ENCODE measurements around the gene PHF21A.
"Not testable (repeated sequence)": the region's sequence is repeated elsewhere in the genome, so short reads cannot be mapped to it uniquely, and the experiment has no call there.

PHF21A gene

DNA sequence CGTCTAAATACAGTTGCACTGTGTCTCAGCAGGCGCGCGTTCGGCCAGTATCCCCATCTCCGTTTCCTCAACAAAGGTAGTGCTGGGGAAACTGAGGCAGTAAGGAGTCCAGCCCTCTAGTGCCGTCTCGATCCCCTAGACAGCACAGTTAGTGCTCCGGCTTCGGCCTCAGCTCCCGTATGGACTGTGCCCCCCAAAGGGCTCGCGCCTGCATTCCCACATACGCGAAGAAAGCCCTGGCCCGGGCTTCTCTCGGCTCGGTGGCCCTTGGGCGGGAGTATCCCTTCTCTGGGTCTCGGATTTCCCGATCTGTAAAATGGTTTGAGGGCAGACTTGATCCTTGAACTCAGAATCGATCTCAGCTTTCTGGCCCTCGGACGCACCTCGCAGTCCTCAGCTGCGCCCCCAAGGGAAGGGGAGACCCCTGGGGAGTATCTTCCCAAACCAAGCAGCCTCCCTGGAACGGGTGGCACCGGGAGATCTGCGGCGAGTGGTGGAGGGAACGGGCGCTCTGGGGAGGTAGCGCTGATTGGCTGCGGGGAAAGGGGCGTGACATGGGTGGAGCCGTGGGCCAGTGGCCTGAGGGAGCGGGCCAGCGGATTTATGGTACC lies 202.8 kb downstream of the PHF21A start:
- DNase-seq, result peak; percentile 42

DNA sequence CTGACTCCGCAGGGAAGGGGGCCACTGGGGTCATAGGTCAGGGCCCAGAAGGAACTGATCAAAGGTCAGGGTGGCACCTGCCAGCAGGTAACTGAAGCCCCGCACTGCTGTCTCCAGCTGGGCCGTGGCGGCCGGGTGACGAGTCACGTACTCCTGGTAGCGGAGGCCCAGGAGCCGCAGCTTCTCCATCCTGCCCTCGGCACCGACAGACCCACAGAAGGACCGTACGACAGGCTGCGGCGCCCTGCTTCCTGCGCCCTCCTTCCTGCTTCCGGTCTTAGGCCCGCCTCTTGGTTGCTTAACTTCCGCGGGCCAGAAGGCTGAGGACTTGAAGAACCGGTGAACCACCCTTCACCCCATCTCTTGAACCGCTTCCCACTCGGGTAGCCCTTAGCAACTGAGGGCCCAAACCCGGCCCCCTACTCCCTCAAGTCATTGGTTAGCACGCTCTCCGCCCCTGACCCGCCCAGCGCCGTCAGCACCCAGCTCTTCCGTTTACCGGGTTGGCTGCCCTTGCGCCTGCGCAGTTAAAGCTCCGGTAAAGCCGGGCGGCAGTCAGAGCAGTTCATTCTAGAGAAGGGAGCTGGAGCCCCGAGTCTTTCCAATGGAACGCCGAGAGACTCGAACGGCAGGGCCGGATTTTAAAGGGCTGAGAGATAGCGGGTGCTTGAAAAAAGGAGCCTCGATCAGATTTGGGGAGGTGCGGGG lies 203.5 kb downstream of the PHF21A start, which contains the start of gene PEX16:
PEX16 (minus strand) TSS at position 255 of the 708 bp plus-strand sequence; CDS start at position 189, 66 bp downstream.
- DNase-seq, result peak; percentile 93

DNA sequence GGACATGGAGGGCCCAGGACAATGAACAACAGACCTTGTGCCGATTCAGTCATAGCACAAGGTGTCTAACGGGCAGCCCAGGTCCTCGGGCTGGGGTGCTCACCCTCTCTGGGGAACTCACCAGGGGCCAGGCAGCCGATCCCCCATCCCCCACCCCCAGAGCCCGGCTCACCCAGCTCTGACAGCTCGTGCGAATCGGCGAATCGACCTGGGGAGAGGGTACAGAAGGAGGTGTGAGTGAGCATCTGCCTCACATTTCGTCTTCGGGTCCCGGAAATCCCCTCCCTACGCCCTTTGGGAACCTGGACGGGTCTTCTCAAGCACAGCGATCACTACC lies 204.0 kb downstream of the PHF21A start:
- no peak for DNase-seq

DNA sequence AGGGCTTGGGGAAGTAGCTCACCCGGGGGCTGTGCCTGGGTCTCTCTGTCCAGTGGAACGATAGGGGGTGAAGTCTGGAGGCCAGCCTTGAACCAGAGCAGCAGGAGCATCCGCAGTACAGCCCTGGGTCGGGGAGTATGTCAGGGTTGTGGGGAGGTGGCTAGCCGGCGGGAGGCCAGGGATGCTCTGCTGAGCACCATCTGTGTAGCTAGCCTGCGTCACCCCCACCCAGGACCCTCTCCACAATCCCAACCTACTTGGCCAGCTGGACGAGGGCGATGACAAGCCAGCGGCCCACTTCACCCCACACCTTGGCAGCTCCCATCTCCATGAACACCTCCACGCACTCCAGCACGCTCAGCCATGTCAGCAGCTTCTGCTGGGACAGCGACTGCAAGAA lies 205.8 kb downstream of the PHF21A start:
- DNase-seq, result no peak

DNA sequence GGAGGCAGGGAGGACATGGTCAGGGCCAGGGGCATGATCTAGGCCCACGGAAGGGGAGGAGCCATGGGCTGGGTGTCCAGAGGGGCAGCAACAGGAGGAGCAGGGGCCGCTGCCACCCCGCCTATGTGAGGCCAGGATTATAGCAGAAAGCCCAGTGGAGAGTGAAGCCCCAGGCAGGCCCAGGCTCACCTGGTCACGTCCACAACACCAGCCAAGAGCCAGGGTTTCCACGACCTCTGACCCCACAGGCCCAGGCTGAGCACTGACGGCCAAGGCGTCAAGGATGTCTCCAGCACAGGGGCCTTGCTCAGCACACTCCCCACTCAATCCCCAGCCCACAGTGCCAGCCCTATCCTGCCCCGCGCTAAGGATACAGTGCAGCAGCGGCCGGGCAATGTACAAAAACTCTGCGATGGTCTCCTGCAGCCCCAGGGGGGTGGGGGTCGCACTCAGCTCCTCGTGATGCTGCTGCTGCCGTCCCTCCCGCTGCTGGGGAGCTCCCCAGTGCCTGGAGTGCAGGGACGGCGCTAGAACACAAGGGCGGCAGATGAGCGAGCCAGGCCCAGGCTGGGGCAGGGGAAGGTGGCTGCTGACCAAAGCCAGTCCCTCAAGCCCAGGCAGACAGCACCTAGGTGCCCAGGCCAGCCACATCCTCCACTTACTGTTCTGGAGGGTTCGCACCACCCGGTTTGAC lies 207.2 kb downstream of the PHF21A start:
- no peak for DNase-seq

DNA sequence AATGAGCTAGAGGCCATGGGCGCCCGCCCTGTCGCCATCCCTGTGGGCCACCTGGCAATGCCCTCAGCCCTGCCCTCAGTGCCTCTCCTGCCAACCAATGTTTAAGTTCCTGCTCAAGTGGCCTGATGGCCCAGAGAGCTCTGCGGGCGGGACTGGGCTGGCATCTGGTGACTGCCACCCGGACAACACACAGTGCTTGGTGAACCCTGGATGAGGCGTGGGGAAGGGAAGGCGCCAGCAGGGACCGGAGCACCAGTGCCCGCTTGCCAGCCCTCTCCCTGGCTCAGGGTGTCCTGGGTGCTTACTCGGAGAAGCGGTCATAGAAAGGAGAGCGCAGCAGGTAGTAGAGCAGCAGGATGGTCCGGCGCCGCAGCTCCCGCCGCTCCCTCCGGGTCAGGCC lies 207.7 kb downstream of the PHF21A start:
- no peak for DNase-seq

DNA sequence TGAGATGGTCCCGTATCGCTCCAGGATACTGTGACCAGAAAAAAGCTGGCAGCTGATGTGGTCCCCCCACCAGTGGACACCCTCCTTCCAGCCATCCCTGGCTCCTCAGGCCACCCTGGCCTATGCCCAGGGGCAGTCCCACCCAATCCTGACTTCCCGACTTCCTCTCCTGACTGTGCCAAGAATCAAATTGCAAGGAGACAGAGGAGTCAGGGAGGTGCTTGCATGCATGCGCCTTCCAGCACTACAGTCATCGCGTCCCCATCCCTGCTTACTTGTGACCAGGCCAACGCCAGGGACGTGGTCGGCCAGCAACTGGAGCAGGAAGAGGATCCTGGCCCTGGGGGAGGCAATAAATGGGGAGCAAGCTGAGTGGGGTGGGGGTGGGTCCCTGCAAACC lies 210.6 kb downstream of the PHF21A start:
- DNase-seq, result no peak

DNA sequence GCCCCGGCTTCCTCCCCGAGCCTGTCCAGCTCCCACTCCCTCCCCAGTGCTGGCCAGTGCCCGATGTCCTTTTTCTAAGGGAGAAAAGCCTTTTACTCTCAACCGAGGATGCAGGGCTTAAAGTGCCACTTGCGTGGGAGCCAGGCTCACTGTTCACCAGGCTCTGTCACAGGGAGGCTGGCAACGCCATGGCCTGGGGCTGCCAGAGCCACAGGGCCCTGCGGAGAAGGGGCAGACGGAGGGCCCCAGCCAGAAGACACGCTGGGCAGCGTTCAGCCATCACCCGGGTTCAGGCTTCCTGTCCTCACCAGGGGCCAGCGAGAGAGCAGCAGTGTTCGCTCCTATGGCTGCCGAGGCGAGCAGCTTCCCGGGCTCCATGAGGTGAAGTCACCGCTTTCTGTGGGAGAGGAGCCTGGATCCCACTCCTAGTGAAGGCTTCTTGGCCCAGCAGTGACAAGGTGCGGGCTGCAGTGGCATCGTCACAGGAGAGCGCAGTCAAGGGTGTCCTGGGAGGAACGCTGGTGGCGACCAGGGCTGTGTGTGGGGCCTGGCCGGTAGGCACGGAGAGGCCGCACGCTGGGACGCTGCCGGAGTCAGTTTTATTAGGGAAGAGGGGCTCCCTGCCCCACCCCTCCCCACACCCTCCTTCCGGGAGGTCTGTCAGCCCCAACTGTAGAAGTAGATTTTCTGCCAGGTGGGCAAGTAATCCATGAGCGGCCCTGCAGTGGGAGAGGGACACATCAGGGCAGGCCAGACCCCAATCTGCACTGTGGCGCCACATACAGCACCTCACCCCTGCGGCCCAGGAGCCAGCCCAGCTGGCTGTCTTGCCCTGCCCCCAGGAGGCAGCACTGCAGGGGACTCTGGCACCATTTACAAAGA lies 211.4 kb downstream of the PHF21A start:
- no peak for DNase-seq

DNA sequence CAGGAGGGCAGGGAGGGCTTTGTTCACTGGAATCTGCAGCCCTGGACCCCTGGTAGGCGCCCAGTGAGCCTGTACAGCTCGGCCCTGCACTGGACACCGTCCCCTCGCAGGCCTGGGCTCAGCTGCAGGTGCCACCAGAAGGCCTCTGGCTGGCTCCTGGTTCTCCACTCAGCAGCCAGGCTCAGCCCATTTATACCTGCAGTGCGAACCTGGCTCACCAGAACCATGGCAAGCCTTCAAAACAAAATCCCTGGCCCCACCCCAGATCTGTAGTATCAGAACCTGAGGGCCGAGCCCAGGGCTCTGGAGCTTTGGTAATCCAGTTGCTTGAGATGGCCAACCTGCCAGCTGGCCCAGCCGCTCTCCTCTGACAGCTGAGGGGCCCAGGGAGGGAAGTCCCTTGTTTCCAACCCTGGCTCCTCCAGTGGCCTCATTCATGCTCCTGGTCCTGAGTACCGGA lies 213.3 kb downstream of the PHF21A start:
- DNase-seq, result no peak

DNA sequence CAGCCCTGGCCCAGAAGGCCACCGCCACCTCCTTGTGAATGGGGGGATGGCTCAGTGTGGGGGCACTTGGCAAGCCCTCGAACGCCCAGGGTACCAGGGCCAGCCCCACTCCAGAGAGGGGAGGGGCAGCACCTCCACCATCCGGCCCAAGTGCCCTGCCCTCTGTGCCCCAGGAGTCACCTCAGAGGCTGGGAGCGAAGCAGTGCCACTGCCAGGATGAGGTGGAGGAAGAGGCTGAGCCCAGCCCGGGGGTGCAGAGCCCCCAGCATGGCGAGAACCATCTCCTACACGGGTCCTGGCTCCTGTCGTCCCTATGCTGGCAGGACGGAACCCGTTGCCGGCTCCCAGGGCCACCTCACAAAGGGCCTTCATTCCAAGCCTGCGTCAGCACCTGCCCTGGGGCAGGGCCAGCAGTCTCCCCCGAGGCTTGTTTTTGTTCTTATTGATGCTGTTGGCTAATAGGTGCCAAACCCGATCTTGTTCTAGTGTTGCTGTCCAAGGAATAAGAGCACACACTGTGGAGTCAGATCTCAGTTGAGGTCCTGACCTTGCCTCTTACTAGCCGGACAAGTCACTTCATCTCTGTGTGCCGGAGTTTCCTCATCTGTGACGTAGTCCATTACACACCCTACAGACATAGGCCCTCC lies 214.2 kb downstream of the PHF21A start, which contains the start of gene FREY1:
FREY1 (minus strand) TSS at position 307 of the 647 bp plus-strand sequence; CDS start at position 281, 26 bp downstream.
- no peak for DNase-seq

DNA sequence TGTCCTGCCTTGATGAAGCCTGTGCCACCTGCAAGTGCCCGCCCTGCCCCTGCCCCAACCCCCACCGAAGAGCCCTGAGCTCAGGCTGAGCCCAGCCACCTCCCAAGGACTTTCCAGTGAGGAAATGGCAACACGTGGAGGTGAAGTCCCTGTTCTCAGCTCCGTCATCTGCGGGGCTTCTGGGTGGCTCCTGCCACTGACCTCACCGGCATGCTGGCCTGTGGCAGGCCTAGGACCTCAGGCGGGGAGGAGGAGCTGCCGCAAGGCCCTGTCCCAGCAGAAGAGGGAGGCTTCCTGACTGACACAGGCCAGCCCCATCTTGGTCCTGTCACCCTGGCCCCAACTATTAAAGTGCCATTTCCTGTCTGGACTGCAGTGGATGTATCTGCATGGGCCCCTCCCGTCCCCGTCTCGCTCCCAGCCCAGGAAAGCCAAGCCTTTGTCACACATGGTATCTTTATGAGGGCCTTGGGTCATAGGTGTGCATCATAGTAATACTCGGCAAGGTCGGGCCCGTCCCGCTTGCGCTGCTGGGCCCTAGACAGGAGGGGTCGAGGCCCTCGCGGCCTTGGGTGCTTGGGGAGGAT lies 215.1 kb downstream of the PHF21A start:
- DNase-seq, result no peak

DNA sequence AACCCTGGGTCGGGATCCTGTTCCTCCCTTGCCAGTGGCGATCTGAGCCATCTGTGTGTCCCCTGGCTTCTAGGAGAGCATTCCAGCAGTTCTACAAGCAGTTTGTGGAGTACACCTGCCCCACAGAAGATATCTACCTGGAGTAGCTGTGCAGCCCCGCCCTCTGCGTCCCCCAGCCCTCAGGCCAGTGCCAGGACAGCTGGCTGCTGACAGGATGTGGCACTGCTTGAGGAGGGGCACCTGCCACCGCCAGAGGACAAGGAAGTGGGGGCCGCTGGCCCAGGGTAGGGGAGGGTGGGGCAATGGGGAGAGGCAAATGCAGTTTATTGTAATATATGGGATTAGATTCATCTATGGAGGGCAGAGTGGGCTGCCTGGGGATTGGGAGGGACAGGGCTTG lies 215.7 kb downstream of the PHF21A start:
- not testable (repeated sequence) for DNase-seq

DNA sequence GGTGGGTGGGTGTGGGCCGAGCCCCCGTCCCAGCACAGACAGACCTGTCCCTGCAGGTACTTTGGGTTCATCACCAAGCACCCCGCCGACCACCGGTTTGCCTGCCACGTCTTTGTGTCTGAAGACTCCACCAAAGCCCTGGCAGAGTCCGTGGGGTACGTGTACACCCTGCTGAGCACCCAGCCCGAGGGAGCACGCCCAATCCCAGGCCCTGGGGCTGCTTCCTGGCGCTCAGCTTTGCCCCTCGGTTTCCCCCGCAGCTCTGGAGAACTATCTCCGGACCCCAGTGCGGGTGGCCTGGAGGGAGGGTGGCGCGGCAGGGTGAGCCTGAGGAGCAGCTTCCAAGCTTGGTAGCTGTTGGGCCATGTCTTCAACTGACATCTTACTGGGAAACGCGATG lies 216.2 kb downstream of the PHF21A start:
- DNase-seq, result no peak

DNA sequence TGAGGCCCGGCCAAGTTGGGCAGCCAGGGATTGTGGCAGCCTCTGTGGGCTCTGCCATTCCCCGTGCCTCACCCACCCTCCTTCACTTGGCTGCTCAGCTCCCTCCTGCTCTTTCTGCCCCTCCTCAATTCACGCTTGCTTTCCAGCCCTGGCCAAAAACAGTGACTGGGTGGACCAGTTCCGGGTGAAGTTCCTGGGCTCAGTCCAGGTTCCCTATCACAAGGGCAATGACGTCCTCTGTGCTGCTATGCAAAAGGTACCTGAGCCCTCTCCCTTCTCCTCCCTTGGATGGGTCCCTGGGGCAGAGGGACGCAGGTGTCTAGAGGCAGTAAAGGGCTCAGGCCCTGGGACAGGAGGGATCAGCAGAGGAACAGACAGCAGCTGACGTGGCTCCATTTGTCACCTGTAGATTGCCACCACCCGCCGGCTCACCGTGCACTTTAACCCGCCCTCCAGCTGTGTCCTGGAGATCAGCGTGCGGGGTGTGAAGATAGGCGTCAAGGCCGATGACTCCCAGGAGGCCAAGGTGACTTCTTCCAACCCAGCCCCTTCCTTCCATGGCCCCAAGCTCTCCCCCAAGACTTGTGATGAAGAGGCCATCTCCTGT lies 216.8 kb downstream of the PHF21A start:
- no peak for DNase-seq

DNA sequence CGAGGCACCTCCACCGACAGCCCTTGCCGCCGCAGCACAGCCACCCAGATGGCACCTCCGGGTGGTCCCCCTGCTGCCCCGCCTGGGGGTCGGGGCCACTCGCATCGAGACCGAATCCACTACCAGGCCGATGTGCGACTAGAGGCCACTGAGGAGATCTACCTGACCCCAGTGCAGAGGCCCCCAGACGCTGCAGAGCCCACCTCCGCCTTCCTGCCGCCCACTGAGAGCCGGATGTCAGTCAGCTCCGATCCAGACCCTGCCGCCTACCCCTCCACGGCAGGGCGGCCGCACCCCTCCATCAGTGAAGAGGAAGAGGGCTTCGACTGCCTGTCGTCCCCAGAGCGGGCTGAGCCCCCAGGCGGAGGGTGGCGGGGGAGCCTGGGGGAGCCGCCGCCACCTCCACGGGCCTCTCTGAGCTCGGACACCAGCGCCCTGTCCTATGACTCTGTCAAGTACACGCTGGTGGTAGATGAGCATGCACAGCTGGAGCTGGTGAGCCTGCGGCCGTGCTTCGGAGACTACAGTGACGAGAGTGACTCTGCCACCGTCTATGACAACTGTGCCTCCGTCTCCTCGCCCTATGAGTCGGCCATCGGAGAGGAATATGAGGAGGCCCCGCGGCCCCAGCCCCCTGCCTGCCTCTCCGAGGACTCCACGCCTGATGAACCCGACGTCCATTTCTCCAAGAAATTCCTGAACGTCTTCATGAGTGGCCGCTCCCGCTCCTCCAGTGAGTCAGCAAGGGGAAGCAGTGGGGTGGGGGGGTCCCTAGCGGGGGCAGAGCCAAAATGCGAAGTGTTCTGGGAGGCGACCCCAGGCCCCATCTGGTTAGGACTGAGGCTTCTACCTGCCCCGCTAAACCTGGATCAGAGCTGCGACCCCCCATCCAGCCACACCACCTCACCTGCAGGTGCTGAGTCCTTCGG lies 218.5 kb downstream of the PHF21A start:
- no peak for DNase-seq

DNA sequence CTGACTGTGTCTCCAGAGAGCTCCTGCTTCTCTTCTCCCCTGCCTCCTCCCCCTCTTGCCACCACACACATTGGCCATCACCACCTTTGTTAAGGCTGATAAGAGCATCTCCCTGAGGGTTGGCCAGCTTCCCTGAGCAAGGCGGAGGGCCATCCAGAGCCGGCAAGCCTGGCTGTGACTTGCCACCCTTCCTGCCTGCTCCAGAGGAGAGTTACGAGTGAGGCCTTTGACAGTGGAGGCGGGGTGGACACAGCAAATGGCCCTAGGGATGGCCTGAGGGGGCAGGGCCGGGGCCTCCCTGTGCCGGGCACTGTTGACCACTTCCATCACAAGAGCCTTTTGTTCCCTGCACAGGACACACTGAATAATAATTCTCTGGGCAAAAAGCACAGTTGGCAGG lies 219.6 kb downstream of the PHF21A start:
- no peak for DNase-seq

DNA sequence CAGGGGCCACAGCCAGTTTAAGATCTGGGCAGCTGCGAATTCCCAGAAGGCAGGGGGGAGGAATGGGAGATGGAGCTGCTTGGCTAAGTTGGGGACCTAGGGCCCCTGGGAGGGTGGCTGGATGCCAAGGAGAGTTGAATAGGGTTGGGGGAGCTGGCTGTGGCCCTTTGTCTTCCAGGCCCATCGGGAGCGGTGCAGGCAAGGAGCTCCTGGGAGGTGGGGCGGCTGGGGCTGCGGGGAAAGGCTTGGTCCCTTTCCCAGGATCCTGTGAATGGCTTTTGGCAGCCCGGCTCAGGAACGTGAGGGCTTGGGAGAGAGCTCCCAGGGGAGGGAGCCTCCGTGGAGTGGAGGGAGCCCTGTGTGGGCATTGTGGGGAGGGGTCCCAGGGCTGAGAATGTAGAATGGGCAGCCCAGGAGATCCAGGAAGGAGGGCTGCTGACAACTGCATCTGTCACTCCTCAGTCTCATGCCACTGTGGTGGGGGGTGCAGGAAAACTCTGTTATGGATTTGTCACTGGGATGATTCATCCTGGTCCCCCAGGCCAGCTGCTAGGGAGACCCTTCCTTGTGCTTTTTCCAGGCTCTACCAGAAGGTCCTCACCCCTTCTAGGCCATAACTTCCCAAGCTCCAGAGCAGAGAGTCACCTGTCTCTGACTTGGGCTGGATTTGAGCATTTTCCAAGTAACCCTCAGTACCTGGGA lies 220.2 kb downstream of the PHF21A start:
- no peak for DNase-seq

DNA sequence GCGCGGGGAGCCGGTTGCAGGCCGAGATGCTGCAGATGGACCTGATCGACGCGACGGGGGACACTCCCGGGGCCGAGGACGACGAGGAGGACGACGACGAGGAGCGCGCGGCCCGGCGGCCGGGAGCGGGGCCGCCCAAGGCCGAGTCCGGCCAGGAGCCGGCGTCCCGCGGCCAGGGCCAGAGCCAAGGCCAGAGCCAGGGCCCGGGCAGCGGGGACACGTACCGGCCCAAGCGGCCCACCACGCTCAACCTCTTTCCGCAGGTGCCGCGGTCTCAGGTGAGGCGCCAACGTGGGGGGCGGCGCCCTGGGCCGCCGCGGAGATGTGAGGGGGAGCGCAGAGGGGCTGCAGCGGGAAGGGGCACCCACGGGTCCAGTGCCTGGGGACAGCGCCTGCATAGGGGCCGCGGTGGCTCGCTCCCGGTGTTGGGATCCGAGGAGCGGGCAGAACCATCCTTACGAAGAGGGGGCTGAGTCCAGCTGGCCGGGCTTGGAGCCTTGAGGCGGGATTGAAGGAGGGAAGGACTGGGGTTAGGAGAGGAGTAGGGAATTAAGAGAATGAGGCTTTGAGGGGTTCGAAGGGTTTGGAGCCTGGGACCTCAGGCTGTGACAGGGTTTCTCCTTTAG lies 221.0 kb downstream of the PHF21A start:
- not testable (repeated sequence) for DNase-seq

DNA sequence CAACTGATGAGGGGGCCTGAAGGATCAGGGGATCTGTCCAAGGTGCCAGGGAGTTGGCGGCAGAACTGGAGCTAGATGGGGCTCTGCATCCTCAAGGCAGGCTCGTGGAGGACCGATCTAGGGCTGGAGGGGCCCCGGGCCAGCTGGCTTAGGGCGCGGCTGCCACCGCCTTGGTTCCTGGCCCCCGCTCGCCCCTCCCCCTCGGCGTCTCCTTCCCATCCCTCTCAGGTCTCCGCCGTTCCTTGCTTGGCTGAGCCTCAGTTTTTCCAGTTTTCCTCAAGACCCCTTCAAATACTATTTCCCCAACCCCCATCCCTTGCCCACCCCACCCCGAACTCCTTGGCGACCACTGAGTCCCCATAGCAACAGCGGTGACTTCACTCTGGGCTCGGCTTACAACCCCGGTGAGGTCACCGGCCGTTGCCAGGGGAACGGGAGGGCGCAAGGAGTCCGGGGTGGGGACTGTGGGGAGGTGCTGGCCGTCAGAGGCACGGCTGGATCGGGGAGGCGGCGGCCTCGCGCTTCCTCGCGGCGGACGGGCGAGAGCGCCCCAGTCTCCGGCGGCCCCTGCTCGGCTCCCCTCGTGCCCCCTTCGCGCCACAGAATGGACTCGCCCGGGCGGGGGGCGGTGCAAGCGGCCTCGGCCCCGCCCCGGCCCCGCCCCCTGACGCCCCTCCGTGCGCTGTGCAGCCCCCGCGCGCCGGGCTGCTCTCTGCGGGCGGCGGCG lies 221.6 kb downstream of the PHF21A start:
- DNase-seq, result peak; percentile 83
